Stimulated activated CD8-positive, alpha-beta memory T cell treated with anti-CD3 and anti-CD28 coated beads, Interleukin-12 subunit alpha, Interleukin-12 subunit beta, amount 100 ng/mL, for 24 hours (primary cell): Measurements from ENCODE around the gene NME7.
"Not testable (repeated sequence)": the region's sequence is repeated elsewhere in the genome, so short reads cannot be mapped to it uniquely, and the experiment has no call there.

Experiments used
- DNase-seq: peaks from one replicate; pipeline ENCODE4 v3.0.0-alpha.2; 2020; ENCODE audit errors: extremely low read depth

NME7 gene

DNA sequence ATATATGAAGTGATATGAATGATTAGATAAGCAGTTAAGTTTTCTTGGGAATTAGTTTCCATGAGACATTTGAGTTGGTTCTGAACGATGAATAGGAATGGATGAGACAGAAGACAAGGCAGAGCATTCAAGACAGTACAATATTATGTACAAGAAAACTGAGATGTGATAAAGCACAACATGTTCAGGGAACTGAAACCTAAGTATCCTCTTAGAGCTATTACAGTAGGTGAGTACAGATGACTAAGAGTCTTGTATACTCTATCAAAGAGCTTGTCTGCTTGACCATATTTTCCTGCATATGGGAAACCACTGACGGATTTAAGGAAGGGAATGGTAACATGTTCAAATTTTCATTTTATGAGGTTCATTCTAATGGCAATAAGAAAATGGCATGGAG lies 61.6 kb downstream of the NME7 start:
- DNase-seq: no peak

- no peak for DNase-seq
Measured at GRCh38 chr1:169305356-169305755, 62.2 kb downstream of the NME7 start.

GRCh38 chr1:169300854-169301253 lies 66.7 kb downstream of the NME7 start:
- no peak for DNase-seq

DNA sequence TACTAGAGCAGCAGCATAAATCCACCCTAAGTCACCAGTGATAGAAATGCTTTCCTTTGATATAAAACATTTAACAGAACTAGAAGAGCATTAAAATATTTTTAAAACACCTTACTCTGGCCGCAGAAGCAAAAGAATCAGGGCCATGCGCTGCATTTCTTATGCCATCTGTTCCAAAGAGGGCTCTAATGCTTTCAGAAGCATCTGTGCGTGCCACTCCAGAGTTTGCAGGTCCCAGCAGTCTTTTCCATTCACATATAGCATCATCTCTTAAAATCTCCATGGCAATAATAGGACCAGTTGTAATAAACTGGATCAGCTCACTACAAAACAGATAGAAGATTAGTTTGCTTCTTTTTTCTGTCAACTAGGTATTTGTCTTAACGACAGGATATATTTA lies 69.2 kb downstream of the NME7 start:
- DNase-seq: no peak

GRCh38 chr1:169295846-169296245 lies 71.8 kb downstream of the NME7 start:
- DNase-seq: no peak

- DNase-seq: no peak
Measured at GRCh38 chr1:169295425-169295824, 72.2 kb downstream of the NME7 start.

DNA sequence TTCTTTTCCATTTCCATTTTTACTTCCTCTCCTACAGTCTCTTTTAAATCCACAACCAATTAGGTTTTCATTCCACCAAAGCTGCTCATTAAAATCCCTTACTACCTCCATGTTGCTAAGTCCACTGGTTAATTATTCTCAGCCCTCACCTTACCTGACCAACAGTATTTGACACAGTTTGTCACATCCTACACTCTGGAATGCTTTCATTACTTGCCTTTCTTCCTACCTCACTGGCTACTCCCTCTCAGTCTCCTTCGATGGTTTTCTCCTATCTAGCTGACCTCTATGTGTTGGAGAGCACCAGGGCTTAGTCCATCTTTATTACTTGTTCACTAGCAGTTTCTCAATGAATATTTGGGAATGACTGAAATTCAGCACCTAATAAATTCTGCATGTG lies 78.6 kb downstream of the NME7 start:
- DNase-seq: no peak

DNA sequence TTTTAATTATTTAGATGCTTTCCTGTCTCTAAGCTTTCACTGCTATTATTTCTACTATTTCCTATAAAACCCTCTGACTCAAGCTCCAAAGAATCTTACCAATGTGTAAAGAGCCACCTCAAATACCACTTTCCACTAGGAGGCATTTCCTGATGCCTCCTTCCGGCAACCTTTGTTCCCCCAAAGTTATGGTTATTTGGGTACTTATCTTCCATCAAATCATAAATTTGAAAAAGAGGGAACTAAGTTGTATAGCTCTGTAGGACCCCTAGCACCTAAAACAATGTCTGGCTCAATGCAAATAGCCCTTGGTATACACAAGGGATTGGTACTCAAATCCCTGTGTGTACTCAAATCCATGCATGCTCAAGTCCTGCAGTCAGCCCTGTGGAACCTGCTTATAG lies 79.6 kb downstream of the NME7 start:
- no peak for DNase-seq

- no peak for DNase-seq
Measured at GRCh38 chr1:169287280-169287679, 80.3 kb downstream of the NME7 start.

GRCh38 chr1:169281562-169281961 lies 86.0 kb downstream of the NME7 start:
- not testable (repeated sequence) for DNase-seq

DNA sequence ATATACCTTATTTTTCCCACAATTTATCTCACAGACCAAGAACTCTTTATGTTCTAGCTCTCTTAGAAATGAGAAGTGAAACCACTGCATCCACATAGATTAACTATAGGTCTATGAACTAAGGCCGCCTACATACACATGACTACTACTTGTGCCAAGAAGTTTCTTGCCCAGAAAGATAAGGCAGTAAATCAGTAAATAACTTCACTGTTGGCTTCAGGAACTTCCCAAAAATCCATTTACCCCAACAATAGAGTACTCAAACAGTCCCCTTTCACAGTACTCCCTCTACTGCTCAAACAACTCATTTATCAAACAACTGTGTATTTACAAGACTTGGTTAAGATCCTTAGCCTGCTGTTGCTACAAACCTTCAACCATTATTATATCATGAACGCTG lies 96.5 kb downstream of the NME7 start:
- DNase-seq: no peak

- DNase-seq: no peak
Measured at GRCh38 chr1:169266133-169266532, 101.5 kb downstream of the NME7 start.

GRCh38 chr1:169263059-169263458 lies 104.5 kb downstream of the NME7 start:
- no peak for DNase-seq

DNA sequence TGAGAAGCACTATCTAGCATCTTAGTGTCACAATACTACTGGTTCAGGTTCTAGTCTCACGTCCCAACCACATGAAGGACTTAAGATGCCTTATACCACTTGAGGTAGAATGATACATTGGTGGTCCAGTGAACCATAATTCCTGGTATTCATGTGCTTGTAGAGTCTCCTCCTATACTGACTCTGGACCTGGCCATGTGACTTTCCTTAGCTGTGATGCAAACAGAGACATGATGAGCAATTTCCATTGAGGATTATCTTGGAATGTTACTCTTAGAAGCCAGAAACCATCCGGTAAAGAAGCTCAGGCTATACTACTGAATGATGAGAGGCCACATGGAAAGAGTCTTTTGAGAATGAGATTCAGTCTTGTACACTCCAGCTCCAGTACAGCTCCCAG lies 105.7 kb downstream of the NME7 start:
- no peak for DNase-seq

DNA sequence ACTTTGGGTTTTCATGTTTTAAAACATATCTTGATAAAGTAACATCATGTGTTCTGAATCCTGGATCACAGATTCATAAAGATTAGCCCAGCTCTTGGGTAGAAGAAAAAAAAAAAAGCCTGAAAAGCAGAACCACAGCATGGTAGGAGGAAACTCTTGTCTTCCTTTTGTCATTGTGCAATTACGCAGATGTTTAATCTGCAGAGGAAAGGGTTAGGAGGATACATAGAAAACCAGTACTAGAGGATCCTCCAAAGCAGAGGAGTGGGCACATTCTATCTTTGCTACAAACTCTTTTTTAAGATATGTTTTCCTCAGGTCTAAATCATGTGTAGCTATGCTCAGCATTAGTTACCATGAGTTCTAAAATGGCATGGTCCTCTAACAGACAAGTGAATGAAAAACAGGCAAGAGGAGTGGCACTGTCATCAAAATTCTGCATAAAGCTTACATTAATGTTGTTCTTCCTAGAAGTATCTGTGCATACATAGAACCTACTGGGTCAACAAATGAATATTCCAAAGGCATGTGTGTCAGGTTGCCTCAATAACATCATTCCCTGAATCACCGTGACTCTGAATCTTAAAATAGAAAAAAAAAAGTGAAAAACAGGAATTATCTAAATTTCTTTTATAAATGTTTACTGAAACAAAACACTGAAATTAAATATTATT lies 107.0 kb downstream of the NME7 start:
- DNase-seq: no peak

GRCh38 chr1:169259816-169260215 lies 107.8 kb downstream of the NME7 start:
- no peak for DNase-seq

DNA sequence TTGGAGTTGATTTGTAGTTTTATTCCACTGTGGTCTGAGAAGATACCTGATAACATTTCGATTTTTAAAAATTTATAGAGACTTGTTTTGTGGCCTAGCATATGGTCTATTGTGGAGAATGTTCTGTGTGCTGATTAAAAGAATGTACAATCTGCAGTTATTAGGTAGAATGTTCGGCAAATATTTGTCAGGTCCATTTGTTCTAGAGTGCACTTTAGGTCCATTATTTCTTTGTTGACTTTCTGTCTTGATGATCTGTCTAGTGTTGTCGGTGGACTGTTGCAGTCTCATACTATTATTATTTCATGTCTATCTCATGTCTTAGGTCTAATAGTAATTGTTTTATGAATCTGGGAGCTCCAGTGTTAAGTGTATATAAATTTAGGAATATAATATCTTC lies 116.8 kb downstream of the NME7 start:
- no peak for DNase-seq

- DNase-seq: no peak
Measured at GRCh38 chr1:169250022-169250421, 117.6 kb downstream of the NME7 start.

DNA sequence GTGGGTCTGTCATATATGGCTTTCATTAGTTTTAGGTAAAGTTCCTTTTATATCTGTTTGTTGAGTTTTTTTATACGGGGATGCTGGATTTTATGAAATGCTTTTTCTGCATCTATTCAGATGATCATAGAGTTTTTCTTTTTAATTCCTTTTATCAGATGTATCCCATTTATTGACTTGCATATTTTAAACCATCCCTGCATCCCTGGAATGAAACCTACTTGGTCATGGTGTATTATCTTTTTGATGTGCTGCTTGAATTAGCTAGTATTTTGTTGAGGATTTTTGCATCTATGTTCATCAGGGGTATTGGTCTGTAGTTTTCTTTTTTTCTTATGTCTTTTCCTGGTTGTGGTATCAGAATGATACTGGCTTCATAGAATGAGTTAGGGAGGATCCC lies 118.0 kb downstream of the NME7 start:
- no peak for DNase-seq

DNA sequence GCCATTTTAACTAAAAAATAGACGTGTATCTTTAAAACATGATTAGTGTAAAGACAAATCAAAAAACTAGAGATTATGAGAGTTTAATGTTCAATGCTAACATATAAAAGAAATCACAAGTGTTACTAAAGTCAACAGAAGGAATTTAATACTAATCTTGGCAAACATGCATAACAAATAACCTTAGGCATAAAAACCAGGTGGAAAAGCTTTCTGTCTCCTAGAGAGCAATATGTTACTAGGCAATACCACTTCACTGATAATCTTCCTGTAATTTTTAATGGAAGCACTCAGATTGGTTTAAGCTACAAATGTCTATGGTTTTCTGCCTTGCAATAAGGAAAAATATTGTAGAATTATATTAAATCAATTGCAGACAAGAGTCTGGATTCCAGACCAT lies 121.9 kb downstream of the NME7 start:
- DNase-seq: no peak

GRCh38 chr1:169240449-169241232 lies 127.0 kb downstream of the NME7 start:
- no peak for DNase-seq

DNA sequence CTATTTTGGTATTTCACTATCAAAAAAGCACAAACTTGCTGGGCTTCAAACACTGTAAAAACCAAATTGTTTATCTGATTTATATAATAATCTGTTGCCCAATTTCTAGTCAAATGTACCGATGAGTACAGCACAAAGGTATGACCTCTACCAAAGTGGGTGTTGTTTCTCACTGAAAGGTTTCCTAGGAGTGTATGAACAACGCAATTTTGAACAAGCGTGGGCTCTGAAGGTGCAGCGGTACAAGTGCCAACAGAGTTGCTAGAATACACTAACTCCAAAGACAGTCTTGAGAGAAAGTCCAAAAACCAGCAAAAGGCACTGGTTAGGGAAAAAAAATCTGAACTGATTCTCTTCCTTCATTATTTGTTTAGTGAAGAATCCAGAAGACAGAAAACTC lies 130.7 kb downstream of the NME7 start:
- DNase-seq: no peak

GRCh38 chr1:169236143-169236542 lies 131.5 kb downstream of the NME7 start:
- no peak for DNase-seq

DNA sequence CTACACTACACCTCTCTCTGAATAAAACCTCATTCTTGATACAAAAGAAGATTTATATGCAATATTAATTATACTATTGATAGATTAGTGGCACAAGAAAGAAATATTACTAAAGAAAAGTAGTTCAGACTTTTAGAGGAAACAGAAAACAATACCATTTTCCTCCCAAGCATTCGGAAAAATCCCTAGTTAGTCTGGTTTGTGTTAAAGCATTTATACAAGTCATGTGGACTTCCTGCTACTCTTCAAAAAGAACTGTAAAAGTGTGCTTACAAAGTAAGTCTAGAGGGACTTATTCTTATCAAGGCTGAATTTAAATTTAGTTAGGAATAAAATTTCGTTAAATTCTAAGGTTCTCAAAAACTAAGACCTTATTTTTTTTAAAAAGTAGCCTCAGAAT lies 132.0 kb downstream of the NME7 start:
- DNase-seq: no peak
